Measurements from ENCODE around the gene FBXO9.
"Not testable (repeated sequence)": the region's sequence is repeated elsewhere in the genome, so short reads cannot be mapped to it uniquely, and the experiment has no call there.

FBXO9 gene

DNA sequence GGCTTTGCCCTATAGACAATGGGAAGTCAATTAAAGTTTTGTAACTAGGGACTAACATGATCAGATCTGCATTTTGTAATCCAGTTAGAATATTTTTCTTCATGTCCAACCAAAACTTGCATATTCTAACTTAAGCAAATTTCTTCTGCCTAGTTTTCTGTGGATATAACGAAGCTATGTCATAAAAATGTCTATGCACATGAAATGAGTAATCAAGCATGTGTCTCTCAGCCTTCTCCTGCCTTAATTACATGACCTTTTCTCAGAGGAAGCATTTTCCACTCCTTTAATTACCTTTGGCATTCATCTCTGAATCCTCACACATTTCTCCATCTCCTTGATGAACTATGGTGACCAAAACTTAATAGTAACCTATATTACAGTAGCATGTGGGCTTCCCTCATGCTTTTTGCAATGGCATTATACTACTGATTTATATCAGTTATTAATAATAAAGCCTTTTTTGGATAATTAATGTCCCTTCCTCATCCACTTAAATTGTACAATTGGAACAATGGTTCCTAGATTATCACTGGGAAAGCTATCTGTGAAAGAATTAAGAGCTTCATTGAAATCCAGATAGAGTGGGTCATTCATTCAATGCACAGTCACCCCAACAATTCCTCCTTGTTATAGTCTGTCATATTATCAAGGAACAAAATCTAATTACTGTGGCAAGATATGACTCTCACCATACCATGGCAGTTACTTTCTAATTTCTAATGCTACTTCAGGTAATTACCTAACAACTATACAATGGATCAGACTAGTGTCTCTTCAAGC lies 19.1 kb upstream of the FBXO9 start:
- DNase-seq: no peak
- intact Hi-C loops (cut with DNase I): no loop called here

- intact Hi-C loops (cut with DNase I): no loop called here
- DNase-seq: no peak
Observed at GRCh38 chr6:53048431-53049195, 16.6 kb upstream of the FBXO9 start.

DNA sequence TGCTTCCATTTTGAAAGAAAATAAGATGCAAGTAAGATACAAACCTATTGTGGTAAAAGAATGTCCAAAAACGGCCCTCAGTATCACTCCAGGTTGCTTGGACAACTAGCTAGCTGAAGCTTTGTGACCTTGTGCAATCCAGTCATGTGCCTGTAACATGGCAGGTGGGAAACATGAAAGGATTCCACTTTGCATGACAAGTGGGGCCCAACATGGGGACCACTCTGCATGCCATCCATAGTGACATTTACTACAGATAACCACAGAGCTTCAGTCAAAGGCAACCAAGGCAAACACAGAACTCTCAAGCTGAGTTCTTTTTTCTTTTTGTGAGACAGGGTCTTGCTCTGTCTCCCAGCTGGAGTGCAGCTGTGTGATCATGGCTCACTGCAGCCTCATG lies 15.8 kb upstream of the FBXO9 start:
- intact Hi-C loops (cut with DNase I): no loop called here
- DNase-seq: no peak

DNA sequence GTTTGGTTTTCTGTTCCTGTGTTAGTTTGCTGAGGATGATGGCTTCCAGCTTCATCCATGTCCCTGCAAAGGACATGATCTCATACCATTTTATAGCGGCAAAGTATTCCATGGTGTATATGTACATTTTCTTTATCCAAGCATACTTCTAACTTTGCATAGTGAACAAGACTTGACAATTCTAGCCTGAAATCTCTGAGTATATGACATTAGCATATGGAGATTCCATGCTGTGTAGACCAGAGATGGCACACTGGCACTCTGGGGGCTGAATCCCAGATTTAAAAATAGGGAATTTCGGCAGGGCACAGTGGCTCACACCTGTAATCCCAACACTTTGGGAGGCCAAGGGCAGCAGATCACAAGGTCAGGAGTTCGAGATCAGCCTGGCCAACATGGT lies 13.1 kb upstream of the FBXO9 start:
- intact Hi-C loops (cut with DNase I); DNase-seq: not testable (repeated sequence)

DNA sequence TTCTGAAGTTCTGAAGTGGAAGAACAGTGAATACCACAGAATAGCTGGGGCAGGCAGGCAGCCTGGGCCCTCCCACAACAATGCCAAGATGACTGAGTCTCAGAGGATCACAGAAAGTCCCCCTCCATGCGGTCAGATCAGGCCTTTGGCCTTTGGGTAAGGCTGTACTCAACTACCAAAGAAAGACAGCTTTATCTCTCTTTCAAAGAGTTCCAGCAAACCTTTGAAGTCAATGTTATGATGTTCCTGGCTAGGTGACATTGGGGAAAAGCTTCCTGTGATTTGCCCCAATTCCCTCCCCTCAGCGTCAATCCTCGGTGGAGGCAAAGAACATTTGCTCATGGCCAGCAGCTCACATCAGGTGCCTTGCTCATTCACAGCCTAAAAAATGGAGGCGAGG lies 10.7 kb upstream of the FBXO9 start:
- intact Hi-C loops (cut with DNase I): no loop called here

GRCh38 chr6:53055873-53056272 lies 9.3 kb upstream of the FBXO9 start:
- DNase-seq: no peak
- intact Hi-C loops (cut with DNase I): no loop called here

More for the DNA sequence above, 10.7 kb upstream of the FBXO9 start:
- DNase-seq: no peak

DNA sequence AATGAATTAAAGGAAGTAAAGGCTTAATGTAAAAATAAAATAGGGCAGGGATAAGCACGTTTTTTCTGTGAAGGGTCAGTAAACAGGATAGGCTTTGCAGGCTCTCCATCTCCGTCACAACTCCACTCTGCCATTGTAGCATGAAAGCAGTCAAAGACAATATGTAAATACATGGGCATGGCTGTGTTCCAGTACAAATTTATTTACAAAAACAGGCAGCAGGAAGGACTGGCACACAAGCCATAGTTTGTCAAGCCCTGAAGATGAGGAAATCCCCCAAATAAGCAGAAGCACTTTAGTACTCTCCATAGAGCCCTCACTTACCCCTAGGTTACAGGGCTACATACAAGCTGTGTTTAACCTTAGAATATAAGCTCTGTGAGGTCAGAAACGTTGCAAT lies 8.9 kb upstream of the FBXO9 start:
- intact Hi-C loops (cut with DNase I): no loop called here
- no peak for DNase-seq

GRCh38 chr6:53058388-53059195 lies 6.6 kb upstream of the FBXO9 start:
- no peak for DNase-seq

DNA sequence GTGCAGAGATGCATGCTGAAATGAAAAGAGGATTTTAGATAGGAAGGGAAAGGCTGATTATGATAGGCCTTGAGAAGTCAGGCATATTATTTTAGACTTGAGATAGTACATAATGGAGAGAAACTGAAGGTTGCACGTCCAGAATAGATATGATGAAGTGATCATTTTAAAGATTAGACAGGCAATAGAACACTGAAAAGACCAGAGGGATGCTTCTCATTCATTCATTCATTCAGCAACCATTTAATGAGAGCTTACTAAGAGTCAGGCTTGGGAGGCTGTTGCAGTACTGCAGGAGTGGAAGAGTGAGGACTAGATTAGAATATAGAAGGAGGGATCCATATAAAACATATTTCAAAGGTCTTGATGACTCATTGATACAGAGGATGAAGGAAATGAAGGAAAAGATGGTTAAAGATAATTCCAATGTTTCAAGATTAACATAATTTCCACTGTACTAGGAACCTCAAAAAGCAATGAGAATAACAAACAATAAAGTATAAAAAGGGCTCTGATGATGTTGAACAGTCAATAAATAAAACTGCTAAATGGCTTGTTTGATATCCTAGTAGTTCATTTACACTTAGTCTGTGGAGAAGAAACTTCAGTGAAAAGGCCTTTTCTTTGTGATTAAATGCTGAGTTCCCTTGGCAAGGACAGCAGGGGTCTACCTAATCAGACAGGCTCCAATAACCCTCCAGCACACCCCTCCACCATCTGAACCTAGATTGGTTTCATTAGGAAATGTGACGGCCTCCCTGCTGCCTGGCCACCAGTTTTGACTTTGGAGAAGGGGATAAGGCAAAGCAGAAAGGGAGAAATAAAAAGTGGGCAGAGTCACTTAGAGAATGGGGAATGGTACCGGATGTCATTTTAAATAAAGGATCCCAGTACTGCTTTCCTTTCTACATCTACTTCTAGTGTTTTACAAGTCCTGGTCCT lies 5.3 kb upstream of the FBXO9 start:
- intact Hi-C loops (cut with DNase I): no loop called here
- DNase-seq: no peak

More at GRCh38 chr6:53058388-53059195, 6.6 kb upstream of the FBXO9 start:
- intact Hi-C loops (cut with DNase I): no loop called here

DNA sequence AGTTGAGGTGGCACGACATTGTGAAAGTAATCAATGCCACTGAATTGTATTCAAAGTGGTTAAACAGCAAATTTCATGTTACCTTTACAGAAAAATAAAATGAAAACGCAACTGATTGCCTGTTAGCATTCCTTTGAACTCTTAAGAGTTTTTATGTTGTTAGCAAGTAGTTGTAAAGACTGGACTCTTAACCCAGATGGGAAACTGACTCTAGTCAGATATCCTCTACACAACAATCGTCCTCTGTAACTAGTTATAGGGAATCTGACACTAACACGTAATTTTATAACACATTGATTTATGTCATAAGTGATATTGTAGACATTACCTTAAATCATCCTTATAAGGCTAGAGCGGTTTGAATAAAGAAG lies 3.0 kb upstream of the FBXO9 start:
- no peak for DNase-seq
- intact Hi-C loops (cut with DNase I): no loop called here

- DNase-seq; intact Hi-C loops (cut with DNase I): not testable (repeated sequence)
Observed at GRCh38 chr6:53064255-53064654, 949 bp upstream of the FBXO9 start.

GRCh38 chr6:53064726-53065265 lies 408 bp upstream of the FBXO9 start:
- DNase-seq: peak; percentile 95 to 99 (median 97)
- intact Hi-C loops (cut with DNase I): no loop called here

DNA sequence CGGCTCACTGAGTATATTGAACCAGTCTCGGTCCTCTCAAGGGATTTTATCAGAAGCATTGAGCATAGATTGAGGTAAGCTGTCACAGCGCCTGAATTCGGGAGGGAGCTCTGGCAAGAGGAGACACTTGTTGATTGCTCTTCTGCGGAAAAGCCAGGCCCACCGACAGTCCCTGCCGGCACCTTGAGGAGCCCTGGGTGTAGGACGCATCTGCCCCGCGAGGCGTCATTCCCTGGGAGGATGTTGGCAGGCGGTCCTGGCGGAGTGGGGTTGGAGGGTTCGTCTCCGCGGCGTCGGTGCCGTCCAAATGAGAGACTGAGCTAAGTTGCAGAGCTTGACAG lies 843 bp downstream of the FBXO9 start:
- intact Hi-C loops (cut with DNase I): no loop called here
- peak in 9 of 10 donors; percentile 13 to 90 (median 38) for DNase-seq

GRCh38 chr6:53066874-53067706 lies 1.9 kb downstream of the FBXO9 start:
- intact Hi-C loops (cut with DNase I): no loop called here
- no peak for DNase-seq

GRCh38 chr6:53067849-53068361 lies 2.7 kb downstream of the FBXO9 start:
- intact Hi-C loops (cut with DNase I): no loop called here
- no peak for DNase-seq

- DNase-seq: no peak
- intact Hi-C loops (cut with DNase I): no loop called here
Observed at GRCh38 chr6:53069427-53069826, 4.2 kb downstream of the FBXO9 start.

DNA sequence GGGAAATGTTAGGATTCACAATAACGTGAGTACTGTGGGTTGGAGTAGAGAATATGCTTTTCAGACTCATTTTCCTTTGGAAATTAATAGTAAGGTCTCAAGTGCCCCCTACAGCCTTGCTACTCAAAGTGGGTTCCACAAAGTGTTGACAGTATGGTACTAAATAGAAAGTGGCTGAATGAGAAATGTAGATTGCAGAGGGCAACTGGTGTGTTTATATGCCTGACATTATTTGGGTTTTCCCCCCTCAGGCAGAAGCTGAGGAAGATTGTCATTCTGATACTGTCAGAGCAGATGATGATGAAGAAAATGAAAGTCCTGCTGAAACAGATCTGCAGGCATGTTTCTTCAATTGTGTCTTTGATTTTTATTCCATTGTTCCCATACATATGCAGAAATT lies 5.6 kb downstream of the FBXO9 start:
- no peak for DNase-seq
- intact Hi-C loops (cut with DNase I): no loop called here

GRCh38 chr6:53074347-53074746 lies 9.1 kb downstream of the FBXO9 start:
- intact Hi-C loops (cut with DNase I): no loop called here
- no peak for DNase-seq

- no peak for DNase-seq
- intact Hi-C loops (cut with DNase I): no loop called here
Observed at GRCh38 chr6:53080813-53081212, 15.6 kb downstream of the FBXO9 start.

All from posterior cingulate gyrus (tissue), 11 donors.